Measurements from ENCODE around the gene NACC1. TPM values are rescaled to one million over a fixed set of nuclear protein-coding genes. Genes with fewer than 3 reads are reported as not detected.

The NACC1 gene
- total and polyA plus RNA-seq, 2 of the 8 experiments (the other 6 are each of a cell fraction or from before 2014, with no cell fraction given), result 234 to 301 TPM

DNA sequence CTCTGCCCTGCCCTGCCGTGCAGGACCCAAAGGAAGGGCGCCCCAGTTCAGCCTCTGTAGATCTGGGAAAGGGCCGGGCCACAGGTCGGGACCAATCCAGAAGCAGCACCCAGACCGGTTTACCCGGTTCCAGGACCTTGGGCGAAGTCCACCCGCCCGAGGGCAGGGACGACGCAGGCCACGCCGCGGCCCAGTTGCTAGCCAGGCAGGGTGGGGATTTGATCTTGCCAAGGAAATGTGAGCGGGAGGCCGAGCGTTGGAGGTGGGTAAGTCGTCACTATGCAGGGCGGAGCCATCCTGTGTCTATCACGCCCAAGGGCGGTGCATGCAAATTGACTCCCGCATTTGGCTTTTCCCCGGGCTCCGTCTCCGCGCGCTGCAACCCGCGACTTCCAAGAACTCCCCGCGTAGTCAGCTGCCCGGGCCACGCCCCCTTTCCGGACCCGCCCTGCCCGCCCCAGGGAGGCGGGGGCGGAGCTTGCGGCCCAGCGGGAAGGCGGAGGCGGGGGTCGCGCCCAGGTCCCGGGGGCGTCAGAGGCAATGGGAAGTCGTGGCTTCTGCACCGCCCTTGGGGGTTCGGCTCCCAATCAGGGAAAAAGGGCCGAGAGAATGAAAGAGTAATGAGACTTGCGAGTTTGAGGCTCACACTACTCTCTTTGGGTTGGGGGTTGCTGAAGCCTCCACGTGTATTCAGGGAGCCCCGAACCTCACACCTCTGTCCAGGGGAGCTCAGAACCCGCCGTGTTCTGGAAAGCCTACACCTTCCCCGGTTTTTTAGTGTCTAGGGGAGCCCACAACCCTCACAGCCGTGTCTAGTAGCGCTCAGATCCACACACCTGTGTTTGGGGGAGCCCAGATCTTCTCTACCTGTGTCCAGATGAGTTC lies 44.9 kb downstream of the NACC1 start (continued):
- no peak for TF ChIP-seq RFX5 (IDR thresholded peaks at IDR 0.05; ENCODE audit: borderline replicate concordance, low read depth, low read length)
- TF ChIP-seq EGR1 (IDR thresholded peaks at IDR 0.05; ENCODE audit: borderline replicate concordance, low read depth, low read length), result peak; percentile 91; the same call in 1 of the 2 replicates
- TF ChIP-seq RBBP5 (IDR thresholded peaks at IDR 0.05; ENCODE audit: borderline replicate concordance, low read depth, low read length), result peak; percentile 74; the same call in 1 of the 2 replicates
- TF ChIP-seq BACH1 (IDR thresholded peaks at IDR 0.05; ENCODE audit: low read length), result peak; percentile 62; the same call in 1 of the 2 replicates
- TF ChIP-seq POLR2A (IDR thresholded peaks at IDR 0.05; ENCODE audit: control extremely low read depth in 1 of 2, low read depth in 2 of 2, low read length in 2 of 2), result peak; percentile 17 to 66
- TF ChIP-seq GTF2F1 (IDR thresholded peaks at IDR 0.05; ENCODE audit: borderline replicate concordance, low read depth, low read length), result no peak
- TF ChIP-seq KDM1A (IDR thresholded peaks at IDR 0.05; ENCODE audit: borderline replicate concordance, low read length), result no peak
- peak; percentile 71 for TF ChIP-seq CREB1 (IDR thresholded peaks at IDR 0.05)
- no peak for TF ChIP-seq FOSL1 (IDR thresholded peaks at IDR 0.05; ENCODE audit: insufficient read depth, low read depth, low read length)
- no peak for TF ChIP-seq MAFK (IDR thresholded peaks at IDR 0.05; ENCODE audit: low read depth, low read length)
- 0 out of 4 replicates have a peak, but pooled peaks of 1 of the 2 experiments have one; percentile 12 for TF ChIP-seq SIN3A (conservative IDR thresholded peaks at IDR 0.05 in 1 of 2, IDR thresholded peaks at IDR 0.05 in 1 of 2; ENCODE audit: low read depth in 1 of 2, low read length in 2 of 2)
- TF ChIP-seq, protein P1, sequence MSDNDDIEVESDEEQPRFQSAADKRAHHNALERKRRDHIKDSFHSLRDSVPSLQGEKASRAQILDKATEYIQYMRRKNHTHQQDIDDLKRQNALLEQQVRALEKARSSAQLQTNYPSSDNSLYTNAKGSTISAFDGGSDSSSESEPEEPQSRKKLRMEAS (IDR thresholded peaks at IDR 0.05), result peak; percentile 59
- TF ChIP-seq, protein P2, sequence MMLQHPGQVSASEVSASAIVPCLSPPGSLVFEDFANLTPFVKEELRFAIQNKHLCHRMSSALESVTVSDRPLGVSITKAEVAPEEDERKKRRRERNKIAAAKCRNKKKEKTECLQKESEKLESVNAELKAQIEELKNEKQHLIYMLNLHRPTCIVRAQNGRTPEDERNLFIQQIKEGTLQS (IDR thresholded peaks at IDR 0.05; ENCODE audit: insufficient read depth, low read depth, low read length), result no peak
- TF ChIP-seq, protein P3, sequence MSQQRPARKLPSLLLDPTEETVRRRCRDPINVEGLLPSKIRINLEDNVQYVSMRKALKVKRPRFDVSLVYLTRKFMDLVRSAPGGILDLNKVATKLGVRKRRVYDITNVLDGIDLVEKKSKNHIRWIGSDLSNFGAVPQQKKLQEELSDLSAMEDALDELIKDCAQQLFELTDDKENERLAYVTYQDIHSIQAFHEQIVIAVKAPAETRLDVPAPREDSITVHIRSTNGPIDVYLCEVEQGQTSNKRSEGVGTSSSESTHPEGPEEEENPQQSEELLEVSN (IDR thresholded peaks at IDR 0.05), result peak; percentile 61
- peak; percentile 59; the same call in 1 of the 2 replicates for TF ChIP-seq POLR2AphosphoS5 (IDR thresholded peaks at IDR 0.05; ENCODE audit: low read depth, low read length)
- TF ChIP-seq SUZ12 (IDR thresholded peaks at IDR 0.05; ENCODE audit: low read length), result no peak

Measured in H1 (cell line).